DMS114 treated with DMSO at 0.1 percent for 48 hours (cell line): ENCODE results near the gene XYLT1.
"Not testable (repeated sequence)": the region's sequence is repeated elsewhere in the genome, so short reads cannot be mapped to it uniquely, and the experiment has no call there.

Experiments
- DNase-seq: peaks from one replicate; lab custom pipeline; 2025; ENCODE audit not compliant: unreplicated experiment; lab: John Stamatoyannopoulos, UW

Gene XYLT1

GRCh38 chr16:17340804-17341203, 130.0 kb downstream of the XYLT1 start:
- no peak for DNase-seq

- no peak for DNase-seq
Measured at GRCh38 chr16:17339764-17340541, 130.8 kb downstream of the XYLT1 start.

GRCh38 chr16:17338244-17338643, 132.5 kb downstream of the XYLT1 start:
- no peak for DNase-seq

GRCh38 chr16:17336530-17336900, 134.2 kb downstream of the XYLT1 start:
- no peak for DNase-seq

- DNase-seq: no peak
Measured at GRCh38 chr16:17335826-17336529, 134.8 kb downstream of the XYLT1 start.

GRCh38 chr16:17335406-17335805, 135.4 kb downstream of the XYLT1 start:
- DNase-seq: not testable (repeated sequence)

GRCh38 chr16:17334096-17334495, 136.7 kb downstream of the XYLT1 start:
- DNase-seq: no peak

- no peak for DNase-seq
Measured at GRCh38 chr16:17333229-17333628, 137.5 kb downstream of the XYLT1 start.

GRCh38 chr16:17331991-17332390, 138.8 kb downstream of the XYLT1 start:
- DNase-seq: no peak

- DNase-seq: no peak
Measured at GRCh38 chr16:17331071-17331607, 139.6 kb downstream of the XYLT1 start.

GRCh38 chr16:17330044-17330443, 140.7 kb downstream of the XYLT1 start:
- DNase-seq: no peak

- DNase-seq: no peak
Measured at GRCh38 chr16:17329391-17329790, 141.4 kb downstream of the XYLT1 start.

GRCh38 chr16:17328932-17329331, 141.8 kb downstream of the XYLT1 start:
- no peak for DNase-seq

GRCh38 chr16:17327664-17328335, 143.0 kb downstream of the XYLT1 start:
- no peak for DNase-seq

- DNase-seq: no peak
Measured at GRCh38 chr16:17325476-17326143, 145.2 kb downstream of the XYLT1 start.

GRCh38 chr16:17324451-17324850, 146.3 kb downstream of the XYLT1 start:
- no peak for DNase-seq

- no peak for DNase-seq
Measured at GRCh38 chr16:17323171-17323570, 147.6 kb downstream of the XYLT1 start.

- no peak for DNase-seq
Measured at GRCh38 chr16:17321824-17322223, 148.9 kb downstream of the XYLT1 start.

GRCh38 chr16:17320009-17320408, 150.8 kb downstream of the XYLT1 start:
- DNase-seq: no peak

- DNase-seq: no peak
Measured at GRCh38 chr16:17318238-17318637, 152.5 kb downstream of the XYLT1 start.

- DNase-seq: no peak
Measured at GRCh38 chr16:17316005-17316404, 154.8 kb downstream of the XYLT1 start.
